ENCODE data around the gene FHOD1.

DNA sequence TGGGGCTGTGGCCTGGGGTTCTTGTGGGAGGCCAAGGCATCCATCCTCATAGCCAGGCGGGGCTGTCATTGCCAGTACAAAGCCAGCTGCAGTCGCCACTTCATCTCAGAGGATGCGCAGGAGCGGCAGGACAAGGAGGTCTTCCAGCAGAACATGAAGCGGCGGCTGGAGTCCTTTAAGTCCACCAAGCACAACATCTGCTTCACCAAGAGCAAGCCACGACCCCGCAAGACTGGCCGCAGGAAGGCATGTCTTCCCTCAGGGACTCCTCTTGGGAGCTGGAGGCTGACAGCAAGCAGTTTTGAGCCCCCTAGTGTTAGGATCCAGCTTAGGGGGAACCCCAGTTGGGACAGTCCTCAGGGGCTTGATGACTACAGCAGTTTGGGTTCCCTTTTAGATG, 17.0 kb upstream of the FHOD1 start:
- TF ChIP-seq, protein P1, sequence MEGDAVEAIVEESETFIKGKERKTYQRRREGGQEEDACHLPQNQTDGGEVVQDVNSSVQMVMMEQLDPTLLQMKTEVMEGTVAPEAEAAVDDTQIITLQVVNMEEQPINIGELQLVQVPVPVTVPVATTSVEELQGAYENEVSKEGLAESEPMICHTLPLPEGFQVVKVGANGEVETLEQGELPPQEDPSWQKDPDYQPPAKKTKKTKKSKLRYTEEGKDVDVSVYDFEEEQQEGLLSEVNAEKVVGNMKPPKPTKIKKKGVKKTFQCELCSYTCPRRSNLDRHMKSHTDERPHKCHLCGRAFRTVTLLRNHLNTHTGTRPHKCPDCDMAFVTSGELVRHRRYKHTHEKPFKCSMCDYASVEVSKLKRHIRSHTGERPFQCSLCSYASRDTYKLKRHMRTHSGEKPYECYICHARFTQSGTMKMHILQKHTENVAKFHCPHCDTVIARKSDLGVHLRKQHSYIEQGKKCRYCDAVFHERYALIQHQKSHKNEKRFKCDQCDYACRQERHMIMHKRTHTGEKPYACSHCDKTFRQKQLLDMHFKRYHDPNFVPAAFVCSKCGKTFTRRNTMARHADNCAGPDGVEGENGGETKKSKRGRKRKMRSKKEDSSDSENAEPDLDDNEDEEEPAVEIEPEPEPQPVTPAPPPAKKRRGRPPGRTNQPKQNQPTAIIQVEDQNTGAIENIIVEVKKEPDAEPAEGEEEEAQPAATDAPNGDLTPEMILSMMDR (conservative IDR thresholded peaks at IDR 0.05; ENCODE audit: low read depth, low read length), result peak; percentile 52
- no peak for TF ChIP-seq EZH2 (IDR thresholded peaks at IDR 0.05; ENCODE audit: borderline replicate concordance, low read depth, low read length, poor library complexity, severe bottlenecking)
